OCI-M2 (cell line): ENCODE results near the gene BORCS8.
"Not testable (repeated sequence)": the region's sequence is repeated elsewhere in the genome, so short reads cannot be mapped to it uniquely, and the experiment has no call there.

ENCODE experiments used
- DNase-seq: peaks from one replicate; lab custom pipeline; 2025; ENCODE audit not compliant: unreplicated experiment; lab: John Stamatoyannopoulos, UW

BORCS8 gene

DNA sequence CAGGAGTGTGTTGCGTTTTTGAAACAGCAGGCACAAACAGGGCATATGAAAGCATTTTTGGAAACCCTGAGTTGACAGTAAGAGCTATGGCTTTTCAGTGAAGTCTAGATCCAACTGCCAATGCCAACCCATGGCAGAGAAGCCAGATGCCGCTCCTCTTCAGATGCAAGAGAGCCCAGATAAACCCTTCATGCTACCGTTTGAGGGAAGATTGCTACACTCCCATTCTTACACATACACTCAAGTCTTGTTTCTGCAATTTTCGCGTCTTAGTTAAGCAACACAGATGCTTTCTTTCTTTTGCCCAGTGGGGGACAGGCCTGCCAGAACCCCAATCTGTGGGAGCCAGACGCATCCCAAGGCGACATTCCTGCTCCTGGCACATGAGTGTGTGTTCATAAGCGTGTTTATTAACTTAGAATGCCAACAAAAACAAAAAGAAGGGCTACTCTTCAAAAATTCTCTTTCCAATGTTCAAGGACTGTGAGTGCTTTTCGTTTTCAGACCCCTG lies 10.4 kb downstream of the BORCS8 start:
- no peak for DNase-seq

DNA sequence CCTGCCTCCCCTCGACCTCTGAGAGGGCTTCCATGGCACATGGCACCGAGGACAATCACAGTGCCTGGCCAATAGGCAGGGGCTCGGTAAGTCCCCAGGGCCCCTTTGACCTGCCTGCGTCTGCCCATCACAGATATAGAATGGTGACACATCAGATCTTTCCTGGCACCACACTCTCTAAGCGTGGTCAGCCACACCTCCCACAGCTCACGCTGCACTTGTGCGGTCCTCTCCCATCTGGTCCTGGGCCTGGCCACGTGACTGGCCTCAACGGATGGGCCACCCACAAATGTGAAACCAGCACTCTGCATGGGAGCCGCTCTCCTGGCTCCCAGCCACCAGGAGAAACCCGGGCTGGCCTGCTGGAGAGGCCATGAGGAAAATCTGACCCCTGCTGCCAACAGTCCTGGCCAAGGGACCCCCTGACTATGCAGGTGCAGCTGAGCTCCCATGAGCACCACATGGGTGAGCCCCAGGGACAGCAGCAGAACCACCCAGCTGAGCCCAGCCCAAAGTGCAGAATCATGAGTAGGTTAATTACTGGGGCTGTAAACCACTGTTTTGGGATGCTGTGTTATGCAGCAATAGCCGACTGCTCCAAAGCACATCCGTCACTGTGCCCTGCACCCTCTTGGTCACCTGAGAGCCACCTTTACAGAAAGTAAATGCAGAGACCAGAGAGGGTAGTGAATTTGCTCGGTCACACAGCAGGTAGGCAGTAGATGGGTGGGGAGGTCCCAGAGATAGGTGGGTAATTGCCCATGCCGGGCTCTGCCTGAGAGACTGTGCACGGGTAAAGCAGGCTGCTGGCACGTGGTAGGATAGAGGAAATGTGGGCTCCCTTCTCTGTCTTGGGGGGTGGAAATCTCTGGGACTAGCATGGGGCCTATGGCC lies 12.2 kb downstream of the BORCS8 start:
- no peak for DNase-seq

DNA sequence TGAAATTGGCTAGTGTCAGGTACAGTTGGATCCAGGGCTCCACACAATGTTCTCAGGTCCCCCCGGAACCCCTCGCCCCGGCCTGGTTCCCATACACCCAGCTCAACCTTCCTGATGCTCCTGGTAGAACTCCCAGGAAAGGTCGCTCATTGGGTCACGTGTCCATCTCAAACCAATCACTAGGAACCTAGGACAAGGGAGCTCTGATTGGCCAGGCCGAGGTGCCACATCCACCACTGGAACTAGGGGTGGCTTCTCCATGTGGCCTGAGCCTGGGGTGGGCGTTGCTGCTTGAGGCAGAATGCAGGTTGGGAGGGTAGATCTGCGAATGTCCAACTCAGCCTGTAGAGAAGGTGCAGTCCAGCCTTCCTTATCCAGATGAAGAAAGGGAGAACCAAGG lies 15.0 kb downstream of the BORCS8 start:
- DNase-seq = no peak

DNA sequence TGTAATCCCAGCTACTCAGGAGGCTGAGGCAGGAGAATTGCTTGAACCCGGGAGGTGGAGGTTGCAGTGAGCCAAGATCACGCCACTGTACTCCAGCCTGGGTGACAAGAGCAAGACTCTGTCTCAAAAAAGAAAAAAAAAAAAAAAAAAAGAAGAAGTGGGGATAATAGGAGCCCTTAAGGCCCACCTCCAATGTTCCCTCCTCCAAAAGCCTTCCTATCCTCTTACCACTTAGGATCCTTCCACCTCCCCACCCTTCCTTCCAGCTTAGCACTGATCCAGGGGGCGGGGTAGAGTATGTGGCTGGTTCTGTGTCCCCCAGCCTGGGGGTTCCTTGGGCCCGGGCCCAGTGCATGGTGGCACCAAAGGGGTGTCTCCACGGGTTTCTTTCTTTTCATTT lies 18.7 kb downstream of the BORCS8 start:
- DNase-seq = not testable (repeated sequence)

- DNase-seq = no peak
Measured at GRCh38 chr19:19171821-19172532, 20.0 kb downstream of the BORCS8 start.

DNA sequence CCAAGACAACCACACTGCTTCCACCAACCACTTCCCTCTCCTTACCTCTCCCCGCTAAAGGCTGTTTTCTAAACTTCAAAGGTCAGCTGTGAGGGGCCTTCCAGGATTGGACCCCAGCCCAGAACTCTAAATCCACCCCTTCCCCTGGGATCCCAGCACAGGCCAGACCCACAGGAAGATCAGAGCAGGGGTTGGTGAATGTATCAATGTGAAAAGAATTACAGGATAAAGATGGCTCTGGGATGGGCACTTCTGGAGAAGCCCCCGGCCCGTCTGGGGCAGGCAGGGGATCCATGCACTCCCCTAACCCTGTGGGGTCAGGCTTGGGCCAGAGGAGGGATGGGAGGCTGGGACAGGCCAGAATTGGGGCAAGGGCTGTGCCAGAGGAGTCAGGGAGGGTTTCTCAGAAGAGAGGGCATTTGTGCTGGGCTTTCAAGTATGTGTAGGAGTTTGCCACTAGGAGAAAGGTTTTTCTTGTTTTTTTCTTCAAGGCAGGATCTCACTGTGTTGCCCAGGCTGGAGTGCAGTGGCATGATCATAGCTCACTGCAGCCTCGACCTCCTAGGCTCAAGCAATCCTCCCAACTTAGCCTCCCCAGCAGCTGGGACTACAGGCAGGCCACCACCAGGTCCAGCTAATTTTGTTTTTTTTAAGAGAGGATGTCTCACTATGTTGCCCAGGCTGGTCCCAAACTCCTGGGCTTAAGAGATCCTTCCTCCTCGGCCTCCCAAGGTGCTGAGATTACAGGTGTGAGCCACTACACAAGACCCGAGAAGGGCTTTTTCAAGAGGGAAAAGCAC lies 20.9 kb downstream of the BORCS8 start:
- DNase-seq = no peak

GRCh38 chr19:19170053-19170872 lies 21.7 kb downstream of the BORCS8 start, which contains the start of gene MEF2B:
Gene MEF2B, minus strand, starts transcription at chr19:19170263. Its CDS starts 19,528 bp downstream, at chr19:19150735.
- no peak for DNase-seq

GRCh38 chr19:19169236-19170052 lies 22.5 kb downstream of the BORCS8 start:
- no peak for DNase-seq

DNA sequence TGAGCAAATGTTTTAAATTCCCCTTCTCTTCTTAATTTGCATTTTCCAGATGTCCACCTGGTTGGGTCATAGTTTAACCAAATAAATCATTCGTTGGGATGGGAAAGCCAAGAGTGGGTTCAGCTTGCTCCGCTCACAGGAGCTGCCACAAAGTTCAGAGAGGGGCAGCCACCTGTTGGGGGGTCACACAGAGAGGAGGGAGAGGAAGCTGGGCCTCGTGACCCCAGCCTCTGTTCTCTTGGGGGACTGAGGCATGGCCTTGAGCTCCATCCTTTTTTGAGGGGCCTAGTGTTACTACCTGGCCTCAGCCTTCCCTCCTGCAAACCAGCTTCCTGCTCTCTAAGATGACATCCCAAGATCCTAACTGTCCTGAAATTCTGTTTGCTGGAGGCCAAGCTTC lies 24.3 kb downstream of the BORCS8 start:
- no peak for DNase-seq

DNA sequence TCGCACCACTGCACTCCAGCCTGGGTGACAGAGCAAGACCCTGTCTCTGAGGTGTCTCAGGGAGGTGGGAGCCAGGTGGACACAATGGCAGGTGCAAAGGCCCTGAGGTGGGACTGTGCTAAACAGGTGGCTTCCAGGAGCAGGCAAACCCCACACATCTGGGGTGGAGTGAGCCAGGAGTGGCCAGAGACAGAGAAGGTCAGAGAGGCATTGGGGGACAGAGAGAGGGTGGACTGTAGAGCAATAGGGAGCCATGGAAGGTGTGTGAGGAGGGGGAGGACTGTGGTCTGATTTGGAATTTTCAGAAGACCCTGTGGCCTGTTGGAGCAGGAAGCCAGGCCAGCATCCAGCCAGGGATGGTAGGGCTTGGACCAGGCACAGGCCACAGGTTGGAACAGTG lies 26.6 kb downstream of the BORCS8 start:
- DNase-seq = no peak

GRCh38 chr19:19162495-19162894 lies 29.5 kb downstream of the BORCS8 start:
- DNase-seq = no peak

GRCh38 chr19:19160461-19161035 lies 31.4 kb downstream of the BORCS8 start:
- no peak for DNase-seq

DNA sequence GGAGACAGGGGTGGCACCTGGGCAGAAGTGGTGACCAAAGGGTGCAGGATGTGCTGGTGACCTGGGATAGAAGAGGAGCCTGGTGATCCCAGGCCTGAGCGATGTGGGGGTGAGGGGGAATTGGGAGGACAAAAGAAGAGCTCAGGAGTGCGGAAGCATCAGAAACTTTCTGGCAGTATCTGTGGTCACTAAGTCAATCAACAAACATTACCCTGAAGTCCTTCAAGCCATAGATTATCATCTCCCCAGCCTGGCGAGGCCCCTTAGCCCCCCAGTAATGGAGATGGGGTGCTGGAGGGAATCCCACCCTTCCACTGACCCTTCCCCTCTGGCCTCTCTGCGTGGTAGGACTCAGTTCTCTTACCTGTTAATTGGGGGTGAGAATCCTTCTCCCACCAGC lies 32.4 kb downstream of the BORCS8 start:
- no peak for DNase-seq

DNA sequence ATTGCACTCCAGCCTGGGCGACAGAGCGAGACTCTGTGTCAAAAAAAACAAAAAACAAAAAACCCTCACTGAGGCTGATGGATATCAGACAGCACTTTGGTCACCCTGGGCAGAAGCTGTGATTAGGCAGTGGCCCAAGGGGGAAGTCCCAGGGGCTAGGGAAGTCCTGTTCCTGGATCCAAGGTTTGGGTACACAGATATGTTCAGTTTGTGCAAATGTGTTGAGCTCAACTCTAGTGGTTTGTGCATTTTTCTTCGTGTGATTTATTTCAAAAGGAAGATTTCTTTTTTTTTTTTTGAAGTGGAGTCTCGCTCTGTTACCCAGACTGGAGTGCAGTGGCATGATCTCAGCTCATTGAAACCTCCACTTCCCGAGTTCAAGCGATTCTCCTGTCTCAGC lies 34.1 kb downstream of the BORCS8 start:
- no peak for DNase-seq

DNA sequence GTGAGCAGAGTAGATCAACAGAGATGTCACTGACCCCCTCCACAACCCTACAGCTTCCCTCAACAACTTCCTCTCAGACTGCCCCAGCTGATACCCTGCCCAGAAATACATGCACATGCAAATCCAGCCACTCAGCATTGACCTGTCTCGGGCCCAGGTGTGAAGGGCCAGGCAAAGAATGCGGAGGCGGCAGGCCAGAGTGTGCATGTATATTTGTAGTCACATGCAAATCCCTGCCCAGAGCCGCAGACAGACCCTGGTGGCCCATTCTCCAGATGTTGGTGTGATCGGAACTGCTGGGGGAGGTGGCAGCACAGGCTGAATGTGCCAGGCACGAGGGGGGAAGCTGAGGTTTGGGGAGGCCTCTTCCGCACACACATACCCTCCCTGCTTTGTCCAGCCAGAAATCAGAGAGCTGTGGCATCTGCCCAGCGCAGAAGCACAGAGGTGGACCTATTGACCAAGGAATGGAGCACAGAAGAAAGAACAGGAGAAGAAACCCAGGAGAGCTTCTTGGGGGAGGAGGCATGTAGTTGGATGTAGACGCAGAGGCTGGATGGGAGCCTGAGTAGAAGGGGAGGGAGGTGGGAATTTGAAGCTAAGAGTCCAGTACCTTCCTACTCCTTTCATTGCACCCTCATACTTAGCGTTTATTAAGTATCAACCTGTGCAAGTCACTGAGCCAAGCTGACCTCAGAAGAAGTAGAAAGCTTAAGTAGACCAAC lies 36.3 kb downstream of the BORCS8 start:
- DNase-seq = no peak

GRCh38 chr19:19154768-19155494 lies 37.0 kb downstream of the BORCS8 start:
- no peak for DNase-seq

- DNase-seq = no peak
Measured at GRCh38 chr19:19152668-19153384, 39.1 kb downstream of the BORCS8 start.
